HUES6 (cell line): Measurements from ENCODE around the gene ADGRG6.

Experiments used
- H3K27ac ChIP-seq: 2 replicates; pipeline ENCODE4 v1.7.0; 2013; ENCODE audit warnings: low read depth, mild to moderate bottlenecking, low read length, inconsistent platforms
- H3K27me3 ChIP-seq: 2 replicates; pipeline ENCODE4 v1.6.1; 2013; ENCODE audit warnings: low read length; ENCODE audit not compliant: control insufficient read depth, insufficient read depth
- H3K36me3 ChIP-seq: 2 replicates; pipeline ENCODE4 v1.6.1; 2013; ENCODE audit warnings: low read length; ENCODE audit not compliant: control insufficient read depth, insufficient read depth
- H3K4me1 ChIP-seq: 2 replicates; pipeline ENCODE4 v1.6.1; 2013; ENCODE audit warnings: low read length; ENCODE audit not compliant: control insufficient read depth, insufficient read depth
- H3K4me3 ChIP-seq: 2 replicates; pipeline ENCODE4 v1.5.1; 2013; ENCODE audit warnings: low read depth, low read length
- H3K9ac ChIP-seq: one replicate; pipeline ENCODE4 v1.6.1; 2013; ENCODE audit warnings: mild to moderate bottlenecking, low read length
- H3K9me3 ChIP-seq: 2 replicates; pipeline ENCODE4 v1.6.1; 2013; ENCODE audit warnings: low read depth, low read length; ENCODE audit not compliant: control insufficient read depth, insufficient read depth

ADGRG6 gene

DNA sequence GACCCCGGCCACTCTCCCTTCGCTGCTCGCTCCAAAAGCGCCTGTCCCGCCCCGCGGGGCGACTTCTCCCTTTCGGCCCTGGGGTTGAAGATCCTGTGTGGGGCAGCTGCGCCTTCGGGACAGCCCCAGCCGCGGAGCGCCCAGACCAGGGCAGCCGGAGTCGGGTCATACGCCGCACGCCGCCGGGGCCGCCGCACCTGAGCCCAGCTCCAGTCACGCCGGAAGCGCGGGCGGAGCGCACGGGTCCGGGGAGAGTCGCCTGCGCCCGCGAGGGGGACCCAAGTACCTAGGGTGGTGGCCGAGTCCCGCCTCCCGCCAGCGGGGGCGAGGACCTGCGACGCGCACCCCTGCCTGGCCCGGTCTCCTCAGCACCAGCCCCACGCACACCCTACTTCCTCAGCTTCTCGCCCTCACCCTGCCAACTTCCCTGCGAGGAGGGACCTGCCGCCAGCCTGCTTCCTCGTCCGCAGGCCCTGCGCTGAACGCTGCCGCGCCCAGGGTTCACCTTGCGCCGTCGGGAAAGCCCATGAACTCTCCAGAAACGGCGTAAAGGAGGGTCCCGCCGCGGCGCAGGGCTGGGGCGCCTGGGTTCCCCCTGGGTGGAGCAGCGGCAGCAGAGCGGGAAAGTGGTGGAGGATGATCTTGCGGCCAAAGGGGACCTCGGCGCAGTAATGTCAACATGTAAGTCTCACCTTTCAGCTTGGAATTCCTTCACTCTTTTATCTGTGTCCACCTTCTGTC is at the start of gene ADGRG6:
Gene ADGRG6 (plus strand): TSS at position 357 of the 741 bp plus-strand sequence. CDS start 323 bp downstream, at position 680.
- no peaks in the 10 kb centered on the region; the same call in 1 of the 2 replicates for H3K9me3 ChIP-seq
- H3K27ac ChIP-seq: no peak within 1 kb of the TSS
- H3K4me3 ChIP-seq: peak within 1 kb of the TSS; percentile 75
- H3K36me3 ChIP-seq: no peaks in the 10 kb centered on the region
- H3K4me1 ChIP-seq: peaks cover 7% of the 10 kb centered on the region
- peaks cover 36% of the 10 kb centered on the region for H3K27me3 ChIP-seq
- peak within 1 kb of the TSS; percentile 57 for H3K9ac ChIP-seq

DNA sequence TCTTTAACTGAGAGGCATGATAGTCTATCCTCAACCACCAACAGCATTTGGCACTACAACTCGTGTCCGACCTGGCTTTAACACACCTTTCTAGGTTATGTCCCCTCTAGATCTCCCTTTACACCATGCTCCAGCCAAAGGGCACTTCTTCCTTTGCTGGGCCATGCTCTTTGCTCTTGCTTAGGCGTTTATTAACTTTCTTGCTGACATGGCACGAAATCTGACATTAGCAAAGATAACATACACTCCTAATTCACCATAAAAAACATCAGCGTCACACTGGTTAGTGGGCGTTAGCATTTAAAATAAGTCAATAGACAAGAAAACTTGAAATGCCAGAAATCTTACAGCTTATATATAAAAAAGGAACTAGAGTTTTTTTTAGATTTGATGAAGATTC is 47.3 kb upstream of the ADGRG6 start:
- Histone ChIP-seq H3K36me3 (no peaks in the 10 kb centered on the region), H3K9ac (no peak overlapping the region), H3K27me3 (no peaks in the 10 kb centered on the region), H3K4me1 (no peaks in the 10 kb centered on the region), H3K27ac (no peak overlapping the region), H3K4me3 (no peak overlapping the region), H3K9me3 (no peaks in the 10 kb centered on the region)

DNA sequence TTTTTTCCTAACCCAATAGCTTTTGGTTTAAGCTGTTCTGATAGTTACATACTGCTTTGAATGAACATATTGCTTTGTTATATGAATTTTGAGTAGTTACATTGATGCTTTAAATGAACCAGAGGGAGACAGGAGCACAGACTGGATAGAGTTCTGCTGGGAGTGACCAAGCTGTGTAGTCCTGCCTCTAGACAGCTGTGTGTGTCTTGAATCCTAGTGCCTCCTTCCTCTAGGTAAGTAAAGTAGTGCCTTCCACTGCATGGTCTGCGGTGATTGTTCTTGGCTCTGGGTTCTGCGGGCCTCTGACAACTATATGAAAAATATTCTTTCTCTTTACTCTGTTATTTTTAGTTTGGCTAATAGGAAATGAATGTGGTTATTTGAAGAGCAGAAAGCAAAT is 46.0 kb upstream of the ADGRG6 start:
- H3K9me3 ChIP-seq: no peaks in the 10 kb centered on the region
- H3K4me1 ChIP-seq: no peaks in the 10 kb centered on the region
- H3K9ac ChIP-seq: no peak overlapping the region
- H3K4me3 ChIP-seq: no peak overlapping the region
- H3K27me3 ChIP-seq: no peaks in the 10 kb centered on the region
- H3K27ac ChIP-seq: no peak overlapping the region
- H3K36me3 ChIP-seq: no peaks in the 10 kb centered on the region

DNA sequence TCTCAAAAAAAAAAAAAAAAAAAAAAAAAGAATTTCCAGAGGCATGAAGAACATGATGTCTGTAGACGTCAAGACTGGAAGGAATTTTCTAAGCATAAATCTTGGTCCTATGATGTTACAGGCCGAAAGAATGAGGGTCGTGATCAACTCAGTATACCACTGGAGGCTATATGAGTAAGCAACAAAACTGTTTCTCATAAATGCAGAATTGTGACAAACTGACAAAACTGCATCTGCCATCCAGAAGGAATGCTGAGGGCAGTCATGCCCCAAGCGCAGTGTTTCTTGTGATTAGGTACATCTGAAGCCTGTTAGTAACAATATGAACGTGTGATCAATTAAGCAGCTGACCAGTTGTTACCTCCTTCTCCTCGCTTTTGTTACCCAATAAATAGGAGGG is 43.5 kb upstream of the ADGRG6 start:
- H3K9me3 ChIP-seq: no peaks in the 10 kb centered on the region
- H3K4me3 ChIP-seq: no peak overlapping the region
- H3K4me1 ChIP-seq: no peaks in the 10 kb centered on the region
- H3K9ac ChIP-seq: no peak overlapping the region
- H3K27me3 ChIP-seq: no peaks in the 10 kb centered on the region
- no peaks in the 10 kb centered on the region for H3K36me3 ChIP-seq
- H3K27ac ChIP-seq: no peak overlapping the region

DNA sequence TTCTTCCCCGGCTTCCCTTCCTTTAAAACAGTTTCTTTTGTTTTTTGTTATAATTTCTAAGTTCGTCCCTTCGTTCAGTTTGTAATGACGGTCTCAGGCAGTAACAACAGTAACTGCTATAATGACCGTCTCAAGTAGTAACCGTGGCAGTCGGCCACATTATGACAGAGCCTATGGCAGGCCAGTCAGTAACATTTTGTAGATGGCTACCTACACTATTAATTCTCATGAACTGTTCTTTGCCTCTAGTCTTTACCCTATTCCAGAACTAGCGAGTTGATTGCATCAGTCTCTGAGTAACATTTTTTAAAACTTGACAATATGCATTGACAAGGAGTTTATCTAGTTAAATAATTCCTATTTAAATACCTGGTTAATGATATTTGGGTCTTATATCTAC is 43.0 kb upstream of the ADGRG6 start:
- no peak overlapping the region for H3K27ac ChIP-seq
- no peak overlapping the region for H3K4me3 ChIP-seq

DNA sequence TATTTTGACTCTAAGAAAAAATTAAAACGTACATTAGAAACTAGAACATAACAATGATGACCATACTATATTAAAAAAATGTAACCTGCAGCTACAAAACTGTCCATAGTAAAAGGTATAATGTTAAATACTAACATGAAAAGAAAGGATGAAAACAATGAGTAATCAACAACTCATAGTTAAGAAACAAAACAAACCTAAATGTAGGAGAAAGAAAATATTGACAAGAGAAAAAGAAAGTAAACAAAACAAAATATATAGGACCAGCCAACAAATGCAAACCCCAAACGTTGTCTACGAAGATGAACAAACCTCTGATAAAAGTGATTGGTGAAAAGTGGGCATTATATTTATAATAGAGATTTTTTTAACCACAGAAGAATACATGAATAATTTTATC is 41.1 kb upstream of the ADGRG6 start:
- H3K27me3 ChIP-seq: no peaks in the 10 kb centered on the region
- no peak overlapping the region for H3K4me3 ChIP-seq
- H3K4me1 ChIP-seq: no peaks in the 10 kb centered on the region
- H3K36me3 ChIP-seq: no peaks in the 10 kb centered on the region
- no peak overlapping the region for H3K27ac ChIP-seq
- H3K9ac ChIP-seq: no peak overlapping the region
- no peaks in the 10 kb centered on the region for H3K9me3 ChIP-seq

More for the DNA sequence above, 43.0 kb upstream of the ADGRG6 start:
- Histone ChIP-seq H3K27me3 (no peaks in the 10 kb centered on the region), H3K4me1 (no peaks in the 10 kb centered on the region), H3K9me3 (no peaks in the 10 kb centered on the region), H3K9ac (no peak overlapping the region), H3K36me3 (no peaks in the 10 kb centered on the region)

DNA sequence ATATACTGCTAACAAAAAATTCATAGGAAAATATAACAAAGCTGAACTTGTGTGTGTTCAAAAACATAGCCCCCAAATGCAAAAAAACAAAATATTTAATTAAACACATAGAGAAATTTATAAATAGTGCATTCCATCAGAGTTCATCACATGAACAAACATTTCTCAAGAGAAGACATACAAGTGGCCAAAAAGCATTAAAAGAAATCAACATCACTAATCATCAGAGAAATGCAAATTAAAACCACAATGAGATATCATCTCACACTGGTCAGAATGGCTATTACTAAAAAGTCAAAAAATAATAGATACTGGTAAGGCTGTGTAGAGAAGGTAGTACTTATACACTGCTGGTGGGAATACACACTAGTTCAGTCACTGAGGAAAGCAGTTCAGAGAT is 39.6 kb upstream of the ADGRG6 start:
- Histone ChIP-seq H3K27ac (no peak overlapping the region), H3K36me3 (no peaks in the 10 kb centered on the region), H3K9me3 (no peaks in the 10 kb centered on the region), H3K4me1 (no peaks in the 10 kb centered on the region), H3K4me3 (no peak overlapping the region), H3K27me3 (no peaks in the 10 kb centered on the region), H3K9ac (no peak overlapping the region)

DNA sequence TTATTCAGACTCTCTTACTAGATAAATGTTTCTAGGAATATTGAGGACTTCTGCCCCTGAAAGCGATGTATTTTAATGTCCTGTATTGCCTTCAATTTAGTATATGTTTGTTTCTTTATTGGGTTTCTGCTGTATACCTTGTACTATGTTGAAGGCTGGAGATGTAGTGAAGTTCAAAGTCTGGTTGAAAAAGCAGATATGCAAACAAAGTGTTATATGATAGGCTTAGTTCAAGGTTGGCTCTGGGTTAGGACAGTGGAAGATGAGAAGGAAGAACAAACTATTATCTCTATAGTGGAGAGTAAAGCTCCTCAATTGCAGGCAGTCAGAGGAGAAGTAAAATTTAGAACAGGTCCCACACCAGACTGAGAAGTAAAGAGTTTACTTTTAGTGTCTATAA is 36.3 kb upstream of the ADGRG6 start:
- H3K27ac ChIP-seq: no peak overlapping the region
- no peak overlapping the region for H3K4me3 ChIP-seq
- no peaks in the 10 kb centered on the region for H3K9me3 ChIP-seq

DNA sequence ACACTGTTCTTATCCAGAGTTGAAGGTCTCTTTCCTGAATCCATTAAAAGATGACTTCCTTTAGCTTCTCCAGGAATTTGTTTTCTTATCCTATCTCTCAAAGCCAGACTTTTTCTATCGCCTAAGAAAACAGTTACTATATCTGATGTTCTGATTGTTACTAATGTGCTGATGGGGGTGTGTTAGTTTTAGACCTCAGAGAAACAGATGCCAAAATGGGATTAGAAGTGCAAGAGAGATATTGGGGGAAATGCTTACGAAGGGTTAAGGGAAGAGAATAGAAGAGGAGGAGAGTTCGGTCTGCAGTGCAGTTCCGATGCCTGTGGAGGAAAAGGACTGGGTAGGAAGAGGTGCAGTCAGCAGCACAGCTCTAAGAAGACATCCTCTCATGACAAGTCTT is 35.7 kb upstream of the ADGRG6 start:
- Histone ChIP-seq H3K9ac (no peak overlapping the region), H3K4me1 (no peaks in the 10 kb centered on the region), H3K27me3 (no peaks in the 10 kb centered on the region; the same call in 1 of the 2 replicates), H3K4me3 (no peak overlapping the region), H3K27ac (no peak overlapping the region), H3K9me3 (no peaks in the 10 kb centered on the region), H3K36me3 (no peaks in the 10 kb centered on the region)

More for the DNA sequence above, 36.3 kb upstream of the ADGRG6 start:
- Histone ChIP-seq H3K9ac (no peak overlapping the region), H3K27me3 (no peaks in the 10 kb centered on the region; the same call in 1 of the 2 replicates), H3K36me3 (no peaks in the 10 kb centered on the region), H3K4me1 (no peaks in the 10 kb centered on the region)

DNA sequence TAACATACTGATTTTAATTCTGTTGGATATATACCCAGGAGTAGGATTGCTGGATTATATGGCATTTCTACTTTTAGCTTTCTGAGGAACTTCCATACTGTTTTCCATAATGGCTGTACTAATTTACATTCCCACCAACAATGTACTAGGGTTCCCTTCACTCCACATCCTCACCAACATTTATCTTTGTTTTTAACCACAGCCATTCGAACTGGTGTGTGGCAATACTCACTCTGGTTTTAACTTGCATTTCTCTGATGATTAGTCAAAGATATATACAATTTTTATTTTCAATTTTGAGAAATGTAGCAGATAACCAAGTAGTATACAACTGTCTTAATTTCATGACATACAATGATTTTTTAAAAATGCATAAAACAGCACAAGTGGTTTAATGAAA is 30.3 kb upstream of the ADGRG6 start:
- no peaks in the 10 kb centered on the region for H3K36me3 ChIP-seq
- no peak overlapping the region for H3K27ac ChIP-seq
- H3K4me1 ChIP-seq: no peaks in the 10 kb centered on the region

DNA sequence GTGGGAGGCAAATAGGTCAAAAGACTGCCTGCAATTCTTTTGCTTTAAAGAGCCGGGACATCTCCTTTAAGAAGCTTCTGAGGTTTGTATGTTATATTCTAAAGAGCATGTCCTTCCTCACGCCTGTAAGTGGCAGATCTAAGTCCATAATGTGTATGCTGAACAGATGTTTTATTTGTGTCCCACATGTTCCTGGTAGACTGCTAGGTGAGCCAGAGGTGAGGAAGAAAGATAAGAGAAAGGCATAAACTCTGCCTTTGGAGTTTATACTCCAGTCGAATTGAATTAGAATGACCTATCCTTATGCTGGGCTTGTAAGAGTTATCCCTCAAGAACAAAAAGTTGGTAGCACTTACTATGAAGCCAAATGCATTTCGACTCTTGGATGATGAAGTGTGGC is 27.2 kb upstream of the ADGRG6 start:
- Histone ChIP-seq H3K36me3 (no peaks in the 10 kb centered on the region), H3K9ac (no peak overlapping the region), H3K27me3 (no peaks in the 10 kb centered on the region), H3K4me1 (no peaks in the 10 kb centered on the region), H3K9me3 (no peaks in the 10 kb centered on the region), H3K27ac (no peak overlapping the region), H3K4me3 (no peak overlapping the region)

More for the DNA sequence above, 30.3 kb upstream of the ADGRG6 start:
- Histone ChIP-seq H3K4me3 (no peak overlapping the region), H3K27me3 (no peaks in the 10 kb centered on the region; the same call in 1 of the 2 replicates), H3K9me3 (no peaks in the 10 kb centered on the region), H3K9ac (no peak overlapping the region)
